Mononuclear cell (primary cell): ENCODE data around the gene HSPG2. TPM values are rescaled to one million over a fixed set of nuclear protein-coding genes. Genes with fewer than 3 reads are reported as not detected.
"Not testable (repeated sequence)": the region's sequence is repeated elsewhere in the genome, so short reads cannot be mapped to it uniquely, and the experiment has no call there.

Experiments used
- H3K27me3 ChIP-seq: 2 replicates; pipeline ENCODE4 v1.6.0; 2011; ENCODE audit warnings: low read length, control low read depth; ENCODE audit not compliant: insufficient read depth
- H3K4me1 ChIP-seq: 2 replicates; pipeline ENCODE4 v1.5.1; 2011; ENCODE audit warnings: mild to moderate bottlenecking, low read length, control low read depth; ENCODE audit not compliant: insufficient read depth
- H3K4me3 ChIP-seq: 2 replicates; pipeline ENCODE4 v1.5.1; 2011; ENCODE audit warnings: mild to moderate bottlenecking, low read length, moderate library complexity
- H3K9me3 ChIP-seq: 2 replicates; pipeline ENCODE4 v1.5.1; 2011; ENCODE audit warnings: low read depth, mild to moderate bottlenecking, control low read depth, low read length
- total RNA-seq: library from RNA; depleted of rRNA; stranded (reverse); fragments of >200 nt; gene quantifications from one replicate; pipeline ENCODE4 v1.2.3, GENCODE V29; 2012

Gene HSPG2
- total RNA-seq, 1 donor = 0.73 TPM

DNA sequence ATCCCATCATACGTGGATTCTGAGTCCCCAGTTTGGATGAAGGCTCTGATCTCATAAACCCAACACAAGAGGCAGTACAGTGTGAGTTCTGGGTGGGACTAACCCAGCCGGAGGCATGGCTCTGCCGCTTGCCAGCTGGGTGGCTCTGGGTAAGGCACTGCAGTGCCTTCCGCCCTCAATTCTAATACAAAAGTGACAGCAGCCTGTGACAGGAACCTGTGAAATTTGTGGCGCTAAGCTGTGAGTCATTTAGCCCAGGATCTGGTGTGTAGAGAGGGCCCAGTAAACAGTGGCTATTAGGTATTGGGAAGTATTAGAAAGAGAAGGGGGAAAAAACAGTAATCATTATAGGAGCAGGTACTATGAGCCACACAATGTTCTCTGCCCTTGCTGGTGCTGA, 23.3 kb downstream of the HSPG2 start:
- no peak overlapping the region for H3K4me3 ChIP-seq
- H3K27me3 ChIP-seq = no peaks in the 10 kb centered on the region
- H3K9me3 ChIP-seq = no peaks in the 10 kb centered on the region
- H3K4me1 ChIP-seq = peaks cover 7% of the 10 kb centered on the region

DNA sequence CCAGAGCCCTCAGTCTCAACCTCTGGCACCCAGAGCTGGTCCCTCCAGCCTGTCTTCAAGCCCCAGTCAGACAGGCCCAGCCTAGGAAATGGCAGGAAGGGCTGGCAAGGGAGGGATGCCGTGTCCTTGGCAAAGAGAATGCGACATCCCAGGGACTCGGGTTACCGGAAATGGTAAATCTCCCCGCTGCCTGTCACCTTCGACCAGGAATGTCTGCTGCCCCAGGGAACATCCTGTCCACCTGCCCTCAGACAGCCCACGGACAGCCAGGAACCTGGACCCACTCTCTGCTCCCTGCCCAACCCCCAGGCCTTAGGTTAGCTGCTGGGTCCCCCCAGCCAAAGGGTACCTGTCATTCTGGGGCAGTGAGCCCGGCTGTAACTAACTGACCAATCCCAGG, 23.9 kb downstream of the HSPG2 start:
- peaks cover 7% of the 10 kb centered on the region for H3K4me1 ChIP-seq
- H3K4me3 ChIP-seq = no peak overlapping the region
- H3K9me3 ChIP-seq = no peaks in the 10 kb centered on the region
- H3K27me3 ChIP-seq = no peaks in the 10 kb centered on the region

DNA sequence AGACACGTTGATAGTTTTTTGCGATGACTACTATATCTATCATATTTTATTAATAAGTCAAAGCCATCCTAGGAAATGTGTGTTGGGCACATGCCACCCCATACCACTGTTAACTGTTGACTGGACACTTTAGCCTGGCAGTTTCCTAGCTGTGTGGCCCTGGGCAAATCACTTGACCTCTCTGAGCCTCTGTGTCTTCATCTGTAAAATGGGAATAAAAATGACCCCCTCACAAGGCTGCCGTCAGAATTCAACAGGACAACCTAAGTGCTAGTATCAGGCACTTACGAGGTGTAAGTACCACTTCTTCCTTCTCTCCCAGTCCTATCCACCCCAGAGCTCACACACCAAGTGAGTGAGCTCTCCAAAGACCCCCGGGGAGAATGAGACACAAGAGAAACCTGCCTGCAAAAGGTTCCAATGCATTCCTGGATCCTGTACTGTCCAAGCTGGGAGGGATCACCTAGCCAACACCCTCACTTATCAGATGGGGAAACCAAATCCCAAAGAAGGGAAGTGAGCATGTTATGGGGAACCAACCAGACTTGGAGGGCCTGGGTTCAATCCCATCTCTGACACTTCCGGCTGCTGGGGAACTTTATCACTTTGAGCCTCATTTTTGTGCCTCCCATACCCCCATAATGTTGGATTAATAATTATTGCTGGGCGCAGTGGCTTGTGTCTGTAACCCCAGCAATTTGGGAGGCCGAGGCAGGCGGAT, 24.9 kb downstream of the HSPG2 start:
- H3K27me3 ChIP-seq = no peaks in the 10 kb centered on the region
- no peak overlapping the region for H3K4me3 ChIP-seq
- no peaks in the 10 kb centered on the region for H3K9me3 ChIP-seq
- peaks cover 7% of the 10 kb centered on the region for H3K4me1 ChIP-seq

DNA sequence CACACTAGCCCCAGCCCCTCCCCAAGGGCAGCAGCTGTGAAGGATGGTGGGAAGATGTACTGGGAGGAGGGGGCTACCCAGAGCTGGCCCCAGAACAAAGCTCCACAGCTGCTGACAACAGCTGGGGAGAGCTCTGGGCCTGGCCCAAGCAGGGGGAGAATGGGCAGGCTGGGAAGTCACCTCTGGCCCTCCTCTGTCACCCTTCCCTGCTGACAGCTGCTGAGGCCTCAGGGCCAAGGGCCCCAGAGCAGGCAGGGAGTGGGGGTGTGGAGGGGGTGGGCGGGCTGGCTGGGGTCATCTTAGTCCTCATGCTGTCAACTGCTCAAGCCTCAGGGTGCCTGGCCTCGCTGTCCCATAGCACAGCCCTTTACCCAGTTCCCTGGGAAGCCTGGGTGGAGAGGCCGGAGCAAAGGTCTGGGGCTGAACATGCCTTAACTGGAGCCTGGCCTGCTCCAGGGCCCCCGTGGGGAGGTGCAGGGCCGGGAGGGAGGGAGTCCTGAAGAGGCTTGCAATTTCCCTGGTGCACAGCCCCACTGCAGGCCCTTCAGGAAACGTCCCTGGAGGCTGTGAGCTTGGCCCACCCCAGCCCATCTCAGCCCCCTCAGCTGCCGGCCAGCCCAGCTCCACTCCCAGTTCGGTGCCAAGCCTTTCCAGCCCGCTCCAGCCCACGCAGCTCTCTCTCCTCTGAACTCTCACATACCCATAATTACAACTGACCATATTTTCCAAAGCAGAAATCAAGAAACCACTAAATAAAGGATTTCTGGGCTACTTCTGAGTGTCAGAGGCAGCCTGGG, 25.7 kb downstream of the HSPG2 start:
- no peak overlapping the region for H3K4me3 ChIP-seq
- no peaks in the 10 kb centered on the region for H3K27me3 ChIP-seq
- no peaks in the 10 kb centered on the region for H3K9me3 ChIP-seq
- H3K4me1 ChIP-seq = peaks cover 7% of the 10 kb centered on the region

DNA sequence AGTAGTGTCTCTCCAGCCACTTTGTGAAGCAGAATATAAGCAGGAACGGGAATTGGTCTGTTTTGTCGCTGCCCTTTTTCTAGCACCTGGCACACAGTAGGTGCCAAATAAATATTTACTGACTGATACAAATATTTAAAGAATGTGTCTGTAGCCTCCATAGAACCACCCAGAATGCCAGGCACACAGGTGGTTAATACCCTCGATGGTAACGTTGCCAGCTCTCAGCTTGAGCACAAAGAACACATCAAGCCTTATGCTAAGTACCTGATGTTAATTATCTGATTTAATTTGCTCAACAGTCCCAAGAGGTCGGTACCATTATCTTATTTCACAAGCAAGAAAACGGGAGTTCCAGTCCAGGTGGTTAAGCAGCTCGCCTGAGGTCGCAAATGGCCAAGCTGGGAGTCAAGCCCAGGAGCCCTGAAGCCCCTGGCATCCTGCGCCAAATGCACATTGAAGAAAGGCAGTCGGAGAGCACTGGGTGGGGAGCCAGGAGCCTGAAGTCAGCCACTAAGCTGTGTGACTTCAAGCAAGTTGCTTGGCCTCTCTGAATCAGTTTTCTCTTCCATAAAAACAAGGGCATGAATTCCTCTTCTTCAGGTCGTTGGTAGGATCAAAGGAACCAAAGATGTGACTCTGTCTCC, 26.4 kb downstream of the HSPG2 start:
- no peaks in the 10 kb centered on the region for H3K9me3 ChIP-seq
- H3K4me1 ChIP-seq = peaks cover 7% of the 10 kb centered on the region
- H3K27me3 ChIP-seq = no peaks in the 10 kb centered on the region
- no peak overlapping the region for H3K4me3 ChIP-seq

DNA sequence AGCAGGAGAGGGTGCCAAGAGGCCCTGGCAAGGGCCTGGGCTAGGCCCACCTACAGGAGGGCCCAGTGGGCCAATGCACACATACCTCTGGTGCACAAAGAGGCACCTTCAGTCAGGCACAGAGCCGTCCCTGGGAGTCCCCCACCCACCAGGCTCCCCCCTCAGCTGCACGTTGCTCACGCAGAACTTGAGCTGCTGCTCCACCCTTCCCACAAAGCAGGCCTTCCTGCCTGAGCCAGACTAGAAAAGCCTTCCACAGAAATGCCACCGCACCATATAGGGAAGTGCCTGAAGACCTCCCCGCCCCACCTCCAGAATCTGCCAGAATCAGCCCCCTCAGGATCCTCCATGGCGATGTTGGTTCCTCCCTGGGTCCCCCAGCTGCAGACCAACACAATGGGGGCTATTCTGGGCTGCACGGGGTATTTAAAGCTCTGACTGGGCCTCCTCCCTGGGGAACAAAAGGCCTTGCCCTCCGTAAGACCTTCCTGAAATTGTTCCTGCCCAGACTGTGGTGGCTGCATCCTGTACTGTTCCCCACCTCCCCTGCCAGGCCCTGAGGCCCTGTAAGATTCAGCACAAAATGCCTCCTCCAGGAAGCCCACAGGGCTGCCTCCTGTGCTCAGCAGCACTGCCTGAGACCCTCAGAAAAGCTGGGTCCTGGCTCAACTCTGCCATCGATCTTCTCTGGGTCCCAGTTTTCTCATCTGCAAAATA, 27.2 kb downstream of the HSPG2 start:
- H3K4me1 ChIP-seq = peaks cover 7% of the 10 kb centered on the region
- no peaks in the 10 kb centered on the region for H3K27me3 ChIP-seq
- no peak overlapping the region for H3K4me3 ChIP-seq
- H3K9me3 ChIP-seq = no peaks in the 10 kb centered on the region

DNA sequence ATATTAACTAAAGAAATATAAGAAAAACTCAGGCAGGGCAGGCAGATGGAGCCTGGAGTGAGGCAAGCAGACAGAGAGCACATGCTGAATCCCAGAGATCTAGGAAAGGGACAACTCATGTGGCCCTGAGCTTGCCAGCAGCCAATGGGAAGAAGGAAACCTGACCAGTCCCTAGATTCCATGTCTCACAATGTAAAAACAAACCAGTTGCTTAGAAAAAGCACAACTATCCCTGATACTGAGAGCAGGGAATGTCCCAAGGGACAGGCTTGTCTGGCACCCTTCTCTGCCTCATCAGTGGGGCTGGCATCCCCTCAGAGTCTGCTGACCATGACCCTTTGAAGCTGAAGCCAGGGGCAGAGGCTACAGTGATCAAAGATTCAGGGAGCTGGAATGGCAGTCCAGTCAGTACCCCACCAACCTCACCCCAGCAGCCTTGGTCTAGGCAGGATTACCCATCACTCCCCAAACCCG, 27.8 kb downstream of the HSPG2 start:
- peaks cover 7% of the 10 kb centered on the region for H3K4me1 ChIP-seq
- no peaks in the 10 kb centered on the region for H3K27me3 ChIP-seq
- no peak overlapping the region for H3K4me3 ChIP-seq
- H3K9me3 ChIP-seq = no peaks in the 10 kb centered on the region

DNA sequence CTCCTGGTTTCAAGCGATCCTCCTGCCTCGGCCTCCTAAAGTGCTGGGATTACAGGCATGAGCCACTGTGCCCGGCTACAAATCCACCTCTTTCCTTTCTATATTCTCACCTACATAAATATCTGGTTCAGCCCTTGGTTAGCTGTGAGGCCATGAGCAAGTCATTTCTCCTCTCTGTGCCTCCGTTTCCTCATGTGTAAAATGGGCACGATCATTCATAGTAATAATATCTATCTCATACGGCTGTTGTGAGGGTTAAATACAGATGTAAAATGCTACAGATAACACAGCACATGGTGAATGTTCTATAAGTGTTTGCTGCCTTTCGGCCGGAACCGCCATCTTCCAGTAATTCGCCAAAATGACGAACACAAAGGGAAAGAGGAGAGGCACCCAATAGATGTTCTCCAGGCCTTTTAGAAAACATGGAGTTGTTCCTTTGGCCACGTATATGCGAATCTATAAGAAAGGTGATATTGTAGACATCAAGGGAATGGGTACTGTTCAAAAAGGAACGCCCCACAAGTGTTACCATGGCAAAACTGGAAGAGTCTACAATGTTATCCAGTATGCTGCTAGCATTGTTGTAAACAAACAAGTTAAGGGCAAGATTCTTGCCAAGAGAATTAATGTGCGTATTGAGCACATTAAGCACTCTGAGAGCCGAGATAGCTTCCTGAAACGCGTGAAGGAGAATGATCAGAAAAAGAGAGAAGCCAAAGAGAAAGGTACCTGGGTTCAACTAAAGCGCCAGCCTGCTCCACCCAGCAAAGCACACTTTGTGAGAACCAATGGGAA, 29.2 kb downstream of the HSPG2 start:
- not testable (repeated sequence) for H3K27me3 ChIP-seq, H3K4me1 ChIP-seq, H3K9me3 ChIP-seq, H3K4me3 ChIP-seq

DNA sequence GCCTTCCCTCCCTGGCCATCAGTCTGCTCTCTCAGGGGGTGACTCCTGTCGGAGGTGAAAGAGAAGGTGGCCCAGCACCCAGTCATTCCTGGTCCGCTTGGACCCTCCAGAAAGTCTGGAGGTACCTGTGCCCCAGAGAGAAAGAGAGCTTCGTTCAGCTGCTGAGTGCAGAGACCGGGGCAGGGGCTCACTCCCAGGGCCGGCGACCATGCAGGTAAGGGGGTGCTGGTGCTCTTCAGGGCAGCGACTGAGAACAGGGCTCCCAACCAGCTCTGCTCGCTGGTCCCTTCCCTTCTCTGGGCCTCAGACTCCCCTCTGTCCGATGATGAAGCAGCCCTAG, 30.1 kb downstream of the HSPG2 start:
- H3K9me3 ChIP-seq = no peaks in the 10 kb centered on the region
- no peaks in the 10 kb centered on the region for H3K27me3 ChIP-seq
- peaks cover 7% of the 10 kb centered on the region for H3K4me1 ChIP-seq
- no peak overlapping the region for H3K4me3 ChIP-seq

DNA sequence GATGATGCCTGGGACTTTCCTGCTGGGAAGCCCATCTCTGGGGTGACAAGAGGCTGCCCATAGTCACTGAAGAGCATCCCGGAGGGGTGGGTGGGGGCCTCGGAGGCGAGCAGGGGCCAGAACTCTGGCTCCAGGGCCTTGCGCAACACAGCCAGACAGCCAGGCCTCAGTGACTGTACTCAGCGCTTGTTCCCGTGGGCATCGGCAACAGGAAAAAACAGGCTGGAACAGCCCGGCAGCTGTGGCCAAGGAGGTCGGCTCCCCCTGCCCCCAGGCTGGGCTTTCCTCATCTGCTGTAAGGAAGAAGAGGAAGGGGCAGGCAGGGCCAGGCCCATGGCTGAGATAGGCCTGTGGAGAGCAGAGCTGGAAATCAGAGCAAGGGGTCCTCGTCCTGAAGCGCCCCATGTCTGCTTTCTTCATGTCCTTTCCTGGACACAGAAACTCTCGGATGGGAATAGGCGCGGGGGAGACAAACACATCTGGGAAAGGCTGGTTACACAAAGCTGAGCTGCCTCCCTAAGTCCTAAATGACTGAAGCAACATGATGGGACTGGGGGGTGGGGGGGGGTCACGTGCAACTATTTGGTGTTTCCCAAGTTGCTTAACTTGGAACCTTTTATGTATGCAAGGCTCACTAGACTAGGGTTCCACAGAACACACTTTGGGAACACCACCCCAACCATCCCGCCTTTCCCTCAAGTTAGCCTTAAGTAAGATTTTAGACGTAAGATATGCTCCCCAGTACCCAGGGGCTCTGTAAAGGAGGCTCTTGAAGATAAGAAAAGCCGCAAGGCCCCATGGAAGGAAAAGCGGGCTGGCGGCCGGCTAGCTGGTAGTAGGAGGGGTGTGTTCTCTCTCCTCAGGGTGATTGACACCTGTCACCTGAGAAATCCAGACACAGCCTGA, 30.7 kb downstream of the HSPG2 start:
- H3K4me3 ChIP-seq = no peak overlapping the region
- no peaks in the 10 kb centered on the region for H3K9me3 ChIP-seq
- no peaks in the 10 kb centered on the region for H3K27me3 ChIP-seq
- peaks cover 7% of the 10 kb centered on the region for H3K4me1 ChIP-seq

DNA sequence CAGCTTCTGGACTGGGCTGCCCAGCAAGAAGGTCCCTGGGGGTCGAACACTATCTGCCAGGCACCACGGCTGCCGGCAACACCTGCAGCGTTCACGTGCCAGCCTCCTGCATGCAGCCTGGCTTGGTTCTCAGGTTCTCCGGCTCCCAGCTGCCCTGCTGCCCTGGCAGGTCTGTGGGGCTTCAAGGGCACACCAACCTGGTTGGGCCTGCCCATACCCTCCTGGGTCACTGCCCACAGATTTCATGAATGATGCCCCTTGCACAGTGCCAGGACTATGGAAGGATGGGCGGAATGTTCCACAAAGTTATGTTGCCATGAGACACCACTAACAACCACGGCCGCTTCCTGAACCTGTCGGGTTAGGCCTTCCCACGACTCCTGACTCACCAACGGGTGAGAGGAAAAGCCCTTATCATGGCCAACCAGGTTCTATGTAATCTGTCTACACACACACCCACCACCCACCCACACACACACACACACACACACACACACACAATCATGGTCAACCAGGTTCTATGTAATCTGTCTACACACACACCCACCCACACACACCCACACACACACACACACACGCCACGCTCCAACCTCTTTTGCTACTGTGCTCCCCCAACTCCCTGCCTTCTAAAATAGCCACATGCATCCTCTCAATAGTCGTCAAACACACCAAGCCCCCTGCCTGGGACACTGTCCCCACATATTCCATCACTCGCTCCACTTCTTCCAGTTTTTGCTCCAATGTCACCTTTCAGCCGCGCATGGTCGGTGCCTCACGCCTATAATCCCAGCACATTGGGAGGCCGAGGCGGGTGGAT, 32.2 kb downstream of the HSPG2 start:
- Histone ChIP-seq H3K27me3 (no peaks in the 10 kb centered on the region), H3K9me3 (no peaks in the 10 kb centered on the region), H3K4me1 (peaks cover 5% of the 10 kb centered on the region), H3K4me3 (no peak overlapping the region)

DNA sequence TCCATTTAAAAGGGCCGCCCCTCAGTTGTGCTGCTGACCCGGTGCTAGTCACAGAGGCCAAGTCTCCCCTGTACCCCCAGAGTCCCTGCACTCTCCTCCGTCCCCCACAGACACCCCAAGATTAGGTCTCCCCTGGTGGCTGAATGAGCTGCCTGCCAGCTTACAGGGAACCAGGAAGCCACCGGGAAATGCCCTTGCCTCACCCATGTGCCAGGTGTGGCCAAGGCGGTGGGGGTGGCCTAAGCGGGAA, 32.7 kb downstream of the HSPG2 start:
- no peaks in the 10 kb centered on the region for H3K9me3 ChIP-seq
- no peaks in the 10 kb centered on the region for H3K4me1 ChIP-seq
- H3K27me3 ChIP-seq = no peaks in the 10 kb centered on the region
- H3K4me3 ChIP-seq = no peak overlapping the region
